Astrocyte of the spinal cord (primary cell): Measurements from ENCODE around the gene NTHL1.
"Not testable (repeated sequence)": the region's sequence is repeated elsewhere in the genome, so short reads cannot be mapped to it uniquely, and the experiment has no call there.

Source experiments
- DNase-seq: peaks from one replicate; pipeline ENCODE4 v3.0.0; 2011; ENCODE audit warnings: low read depth, low spot score
- H3K4me3 ChIP-seq: 2 replicates; pipeline ENCODE4 v1.5.1; 2011; ENCODE audit warnings: low read depth, mild to moderate bottlenecking, low read length, moderate library complexity
- in situ Hi-C: cut with HindIII; loops from 2 replicates; pipeline ENCODE4 v1.10.0; 2017; ENCODE audit warnings: low sequenced_read_pairs
- TF ChIP-seq, protein P1 (sequence below): IDR thresholded peaks from 2 replicates; pipeline ENCODE4 v1.5.1; 2012; ENCODE audit warnings: low read depth, mild to moderate bottlenecking, low read length, inconsistent platforms

The NTHL1 gene

DNA sequence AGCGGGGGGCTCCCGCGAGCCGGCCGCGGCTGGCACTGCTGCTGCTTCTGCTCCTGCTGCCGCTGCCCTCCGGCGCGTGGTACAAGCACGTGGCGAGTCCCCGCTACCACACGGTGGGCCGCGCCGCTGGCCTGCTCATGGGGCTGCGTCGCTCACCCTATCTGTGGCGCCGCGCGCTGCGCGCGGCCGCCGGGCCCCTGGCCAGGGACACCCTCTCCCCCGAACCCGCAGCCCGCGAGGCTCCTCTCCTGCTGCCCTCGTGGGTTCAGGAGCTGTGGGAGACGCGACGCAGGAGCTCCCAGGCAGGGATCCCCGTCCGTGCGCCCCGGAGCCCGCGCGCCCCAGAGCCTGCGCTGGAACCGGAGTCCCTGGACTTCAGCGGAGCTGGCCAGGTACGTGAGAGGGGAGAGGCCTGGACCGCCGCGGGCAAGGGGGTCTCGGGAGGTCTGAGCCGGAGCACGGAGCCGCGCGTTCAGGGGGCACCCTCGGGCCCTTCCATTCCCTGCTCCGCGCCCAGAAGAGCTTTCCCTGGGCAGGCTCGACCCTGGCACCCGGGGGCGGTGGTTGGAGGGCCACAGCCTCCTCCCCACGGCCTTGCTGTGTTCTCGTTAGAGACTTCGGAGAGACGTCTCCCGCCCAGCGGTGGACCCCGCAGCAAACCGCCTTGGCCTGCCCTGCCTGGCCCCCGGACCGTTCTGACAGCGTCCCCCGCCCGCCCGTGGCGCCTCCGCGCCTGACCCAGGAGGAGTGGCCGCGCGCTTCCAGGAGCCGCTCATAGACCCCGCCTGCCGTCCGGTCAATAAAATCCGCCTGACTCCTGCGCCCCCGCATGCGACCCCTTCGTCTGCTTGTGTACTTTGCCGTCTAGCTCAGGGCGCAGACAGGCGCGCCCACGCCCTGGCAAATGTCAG, 27.5 kb downstream of the NTHL1 start:
- H3K4me3 ChIP-seq: no peak overlapping the region
- no peak for DNase-seq
- in situ Hi-C loops: no loop called here
- TF ChIP-seq, protein P1, sequence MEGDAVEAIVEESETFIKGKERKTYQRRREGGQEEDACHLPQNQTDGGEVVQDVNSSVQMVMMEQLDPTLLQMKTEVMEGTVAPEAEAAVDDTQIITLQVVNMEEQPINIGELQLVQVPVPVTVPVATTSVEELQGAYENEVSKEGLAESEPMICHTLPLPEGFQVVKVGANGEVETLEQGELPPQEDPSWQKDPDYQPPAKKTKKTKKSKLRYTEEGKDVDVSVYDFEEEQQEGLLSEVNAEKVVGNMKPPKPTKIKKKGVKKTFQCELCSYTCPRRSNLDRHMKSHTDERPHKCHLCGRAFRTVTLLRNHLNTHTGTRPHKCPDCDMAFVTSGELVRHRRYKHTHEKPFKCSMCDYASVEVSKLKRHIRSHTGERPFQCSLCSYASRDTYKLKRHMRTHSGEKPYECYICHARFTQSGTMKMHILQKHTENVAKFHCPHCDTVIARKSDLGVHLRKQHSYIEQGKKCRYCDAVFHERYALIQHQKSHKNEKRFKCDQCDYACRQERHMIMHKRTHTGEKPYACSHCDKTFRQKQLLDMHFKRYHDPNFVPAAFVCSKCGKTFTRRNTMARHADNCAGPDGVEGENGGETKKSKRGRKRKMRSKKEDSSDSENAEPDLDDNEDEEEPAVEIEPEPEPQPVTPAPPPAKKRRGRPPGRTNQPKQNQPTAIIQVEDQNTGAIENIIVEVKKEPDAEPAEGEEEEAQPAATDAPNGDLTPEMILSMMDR: no peak

DNA sequence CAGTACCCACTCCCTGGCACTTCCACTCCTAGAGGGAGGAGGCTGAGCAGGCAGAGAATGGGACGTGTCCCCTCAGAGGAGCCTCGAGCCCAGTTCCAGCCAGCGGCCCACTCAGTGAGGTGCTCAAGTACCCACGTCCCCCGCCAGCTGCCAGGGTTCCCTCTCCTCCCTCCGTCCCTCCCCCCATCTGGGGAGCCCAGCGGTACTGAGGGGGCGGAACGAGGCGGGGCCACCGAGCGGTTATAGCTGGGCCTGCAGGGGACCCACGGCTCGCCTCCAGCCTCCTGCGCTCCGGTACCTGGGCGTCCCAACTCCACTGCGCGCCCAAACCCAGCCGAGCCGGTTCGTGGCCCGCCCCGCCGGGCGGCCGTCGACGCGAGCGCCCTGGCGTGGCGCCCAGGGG, 28.1 kb downstream of the NTHL1 start, which contains the start of gene NPW:
Gene NPW, plus strand, starts transcription at position 268 of the 403 bp plus-strand sequence.
- H3K4me3 ChIP-seq: no peak within 1 kb of the TSS
- in situ Hi-C loops: no loop called here
- TF ChIP-seq, protein P1: no peak
- no peak for DNase-seq

DNA sequence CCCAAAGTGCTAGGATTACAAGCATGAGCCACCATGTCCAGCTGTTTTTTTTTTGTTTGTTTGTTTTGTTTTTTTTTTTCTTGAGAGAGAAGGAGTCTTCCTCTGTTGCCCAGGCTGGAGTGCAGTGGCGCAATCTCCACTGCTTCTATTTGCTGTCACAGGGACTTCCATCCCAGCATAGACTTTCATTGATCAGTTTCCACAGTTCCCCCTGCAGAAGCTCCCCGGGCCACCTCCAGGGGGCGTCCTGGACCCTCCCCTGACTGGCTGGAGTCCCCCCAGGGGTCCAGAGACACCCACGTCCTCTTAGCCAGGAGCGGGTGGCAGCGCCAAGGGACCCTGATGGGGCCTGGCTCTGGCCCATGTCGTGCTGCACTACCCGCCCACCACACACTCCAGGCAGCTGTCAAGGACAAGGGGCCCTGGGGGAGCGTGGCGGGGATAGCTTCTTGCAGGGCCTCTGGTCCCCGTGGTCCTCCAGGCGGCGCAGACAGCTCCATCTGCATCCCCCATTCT, 31.2 kb downstream of the NTHL1 start:
- DNase-seq: no peak
- no peak overlapping the region for H3K4me3 ChIP-seq
- in situ Hi-C loops: no loop called here
- TF ChIP-seq, protein P1: peak; percentile 62

DNA sequence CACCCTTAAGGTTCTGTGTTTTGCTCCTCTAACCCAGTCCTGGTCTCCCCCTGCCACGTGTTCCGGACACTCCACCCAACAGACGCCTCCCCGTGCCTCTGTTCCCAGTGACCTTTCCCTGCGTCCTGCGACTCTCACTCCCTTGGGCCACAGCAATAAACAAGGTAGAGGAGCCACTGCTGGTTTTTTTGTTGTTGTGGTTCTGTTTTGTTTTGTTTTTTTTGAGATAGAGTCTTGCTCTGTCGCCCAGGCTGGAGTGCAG, 31.8 kb downstream of the NTHL1 start:
- TF ChIP-seq, protein P1: no peak
- H3K4me3 ChIP-seq: no peak overlapping the region
- DNase-seq: no peak
- in situ Hi-C loops: no loop called here

DNA sequence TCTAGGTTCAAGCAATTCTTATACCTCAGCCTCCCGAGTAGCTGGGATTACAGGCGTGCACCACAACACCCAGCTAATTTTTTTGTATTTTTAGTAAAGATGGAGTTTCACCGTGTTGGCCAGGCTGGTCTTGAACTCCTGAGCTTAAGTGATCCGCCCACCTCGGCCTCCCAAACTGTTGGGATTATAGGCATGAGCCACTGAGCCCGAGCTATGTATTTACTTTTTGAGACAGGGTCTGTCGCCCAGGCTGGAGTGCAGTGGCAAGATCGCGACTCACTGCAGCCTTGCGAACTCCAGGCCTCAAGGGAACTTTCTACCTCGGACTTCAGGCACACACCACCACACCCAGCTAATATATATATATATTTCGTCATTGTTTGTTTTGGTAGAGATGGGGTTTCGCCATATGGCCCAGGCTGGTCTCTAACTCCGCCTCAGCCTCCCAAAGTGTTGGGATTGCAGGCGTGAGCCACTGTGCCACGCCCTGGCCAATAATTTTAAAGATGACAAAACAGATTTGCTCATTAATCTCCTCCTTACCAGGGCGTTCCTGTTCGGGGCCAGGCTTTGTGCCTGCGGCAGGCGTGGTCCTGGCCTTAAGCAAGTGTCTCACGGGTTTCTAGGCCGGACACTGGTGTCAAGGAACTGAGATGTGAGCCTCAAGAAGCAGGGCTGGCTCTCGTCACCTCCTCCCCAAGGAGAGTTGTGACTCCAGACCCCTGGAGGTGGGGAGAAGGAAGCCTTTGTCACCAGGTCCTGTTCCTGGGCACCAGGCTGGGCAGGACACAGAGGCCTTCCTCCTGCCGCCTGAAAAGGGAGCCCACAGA, 32.3 kb downstream of the NTHL1 start:
- in situ Hi-C loops: no loop called here
- TF ChIP-seq, protein P1: no peak
- no peak overlapping the region for H3K4me3 ChIP-seq
- no peak for DNase-seq

DNA sequence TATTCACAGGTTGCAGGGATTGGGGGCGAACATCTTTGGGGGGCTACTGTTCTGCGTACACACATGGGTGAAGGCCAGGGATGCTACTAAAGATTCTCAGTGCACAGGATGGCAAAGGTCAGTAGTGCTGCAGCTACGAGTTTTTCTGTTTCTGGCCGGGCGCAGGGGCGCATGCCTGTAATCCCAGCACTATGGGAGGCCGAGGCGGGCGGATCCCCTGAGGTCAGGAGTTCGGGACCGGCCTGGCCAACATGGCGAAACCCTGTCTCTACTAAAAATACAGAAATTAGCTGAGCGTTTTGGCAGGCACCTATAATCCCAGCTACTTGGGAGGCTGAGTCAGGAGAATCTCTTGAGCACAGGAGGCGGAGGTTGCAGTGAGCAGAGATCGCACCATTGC, 34.1 kb downstream of the NTHL1 start:
- no peak for DNase-seq
- H3K4me3 ChIP-seq: no peak overlapping the region
- TF ChIP-seq, protein P1: no peak
- in situ Hi-C loops: no loop called here

DNA sequence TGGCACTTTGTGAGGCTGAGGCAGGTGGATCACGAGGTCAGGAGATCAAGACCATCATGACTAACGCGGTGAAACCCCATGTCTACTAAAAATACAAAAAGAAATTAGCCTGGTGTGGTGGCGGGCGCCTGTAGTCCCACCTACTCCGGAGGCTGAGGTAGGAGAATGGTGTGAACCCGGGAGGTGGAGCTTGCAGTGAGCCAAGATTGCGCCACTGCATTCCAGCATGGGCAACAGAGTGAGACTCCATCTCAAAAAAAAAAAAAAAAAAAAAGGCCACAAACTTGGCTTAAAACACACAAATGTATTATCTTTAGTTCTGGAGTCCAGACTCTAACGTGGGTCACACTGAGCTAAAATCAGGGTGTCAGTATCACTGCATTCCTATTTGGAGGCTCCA, 35.9 kb downstream of the NTHL1 start:
- DNase-seq, in situ Hi-C loops, H3K4me3 ChIP-seq: not testable (repeated sequence)
